GM23248 (cell line): ENCODE data around the gene AKAP3. TPM values are rescaled to one million over a fixed set of nuclear protein-coding genes. Genes with fewer than 3 reads are reported as not detected.

Experiments
- DNase-seq: peaks from one replicate; pipeline ENCODE4 v3.0.0-alpha.2; 2015
- H2AFZ ChIP-seq: fragments of 200-600 bp; sonication (generic); 2 replicates; pipeline ENCODE4 v1.6.1; 2016; ENCODE audit warnings: antibody characterized with exemption
- H3F3A ChIP-seq: fragments of 200-600 bp; sonication (generic); 2 replicates; pipeline ENCODE4 v1.6.1; 2016; ENCODE audit warnings: mild to moderate bottlenecking, antibody characterized with exemption, mixed run types; ENCODE audit not compliant: insufficient read depth
- H3K27ac ChIP-seq: fragments of 200-600 bp; sonication (generic); 2 replicates; pipeline ENCODE4 v1.5.1; 2016; ENCODE audit warnings: mild to moderate bottlenecking
- H3K27me3 ChIP-seq: fragments of 200-600 bp; sonication (generic); replicated peaks from 2 replicates; pipeline ENCODE4 v1.6.1; 2016; ENCODE audit warnings: mild to moderate bottlenecking; ENCODE audit not compliant: insufficient read depth
- H3K36me3 ChIP-seq: fragments of 200-600 bp; sonication (generic); 2 replicates; pipeline ENCODE4 v1.6.1; 2016; ENCODE audit warnings: low read depth, mild to moderate bottlenecking
- H3K4me1 ChIP-seq: fragments of 200-600 bp; sonication (generic); 2 replicates; pipeline ENCODE4 v1.6.1; 2016; ENCODE audit warnings: mild to moderate bottlenecking; ENCODE audit not compliant: insufficient read depth
- H3K4me2 ChIP-seq: fragments of 200-600 bp; sonication (generic); one replicate; pipeline ENCODE4 v1.6.1; 2016; ENCODE audit warnings: mild to moderate bottlenecking; ENCODE audit not compliant: unreplicated experiment
- H3K4me3 ChIP-seq: fragments of 200-600 bp; sonication (generic); 2 replicates; pipeline ENCODE4 v1.5.1; 2016; ENCODE audit warnings: mild to moderate bottlenecking
- H3K79me2 ChIP-seq: fragments of 200-600 bp; sonication (generic); 2 replicates; pipeline ENCODE4 v1.6.1; 2016; ENCODE audit warnings: mild to moderate bottlenecking; ENCODE audit not compliant: insufficient read depth
- H3K9ac ChIP-seq: fragments of 200-600 bp; sonication (generic); 2 replicates; pipeline ENCODE4 v1.6.1; 2016; ENCODE audit warnings: mild to moderate bottlenecking
- H3K9me2 ChIP-seq: fragments of 200-600 bp; sonication (generic); 2 replicates; pipeline ENCODE4 v1.6.1; 2016; ENCODE audit warnings: mixed run types, mild to moderate bottlenecking, moderate library complexity; ENCODE audit not compliant: insufficient read depth
- H3K9me3 ChIP-seq: fragments of 200-600 bp; sonication (generic); one replicate; pipeline ENCODE4 v1.6.1; 2017; ENCODE audit warnings: low read depth
- H4K20me1 ChIP-seq: fragments of 200-600 bp; sonication (generic); 2 replicates; pipeline ENCODE4 v1.6.0; 2016; ENCODE audit not compliant: insufficient read depth
- EZH2 ChIP-seq: fragments of 200-600 bp; sonication (generic); IDR thresholded peaks from 2 replicates; pipeline ENCODE4 v1.6.1; 2018; ENCODE audit warnings: antibody characterized with exemption, mild to moderate bottlenecking; ENCODE audit not compliant: insufficient read depth, poor library complexity, severe bottlenecking
- EZH2phosphoT487 ChIP-seq: fragments of 200-600 bp; sonication (generic); IDR thresholded peaks from 2 replicates; pipeline ENCODE4 v1.6.1; 2018; ENCODE audit warnings: antibody characterized with exemption, moderate library complexity, mild to moderate bottlenecking, low read depth; ENCODE audit not compliant: insufficient read depth
- WGBS, 2 experiments: methylation state at CpG; one replicate each; pipeline ENCODE4 v1.1.6; 2015 to 2017; ENCODE audit warnings: low lambda C conversion rate in 2 of 2, low coverage in 1 of 2; ENCODE audit errors: missing lambda C conversion rate in 2 of 2; 5-methylcytosine and 5-hydroxymethylcytosine counted together
- in situ Hi-C: fragments of 300-500 bp; cut with MboI; formaldehyde crosslinking; loops from 2 replicates; pipeline ENCODE4 v1.15.0; 2020
- polyA plus RNA-seq: library from polyadenylated mRNA; unstranded; fragments of >200 nt; fragmentation: Nextera tagmentation; extraction: Ambion mirVana; gene quantifications from 2 replicates; pipeline ENCODE4 v1.2.1, GENCODE V29; 2016
- total RNA-seq: library from RNA; depleted of rRNA; stranded (reverse); fragments of >200 nt; shearing (Covaris generic); gene quantifications from 2 replicates; pipeline ENCODE4 v1.2.3, GENCODE V29; 2014; rRNA removed

The AKAP3 gene
- total and polyA plus RNA-seq, 2 experiments from 2014 or later: 0.22 to 0.36 TPM

DNA sequence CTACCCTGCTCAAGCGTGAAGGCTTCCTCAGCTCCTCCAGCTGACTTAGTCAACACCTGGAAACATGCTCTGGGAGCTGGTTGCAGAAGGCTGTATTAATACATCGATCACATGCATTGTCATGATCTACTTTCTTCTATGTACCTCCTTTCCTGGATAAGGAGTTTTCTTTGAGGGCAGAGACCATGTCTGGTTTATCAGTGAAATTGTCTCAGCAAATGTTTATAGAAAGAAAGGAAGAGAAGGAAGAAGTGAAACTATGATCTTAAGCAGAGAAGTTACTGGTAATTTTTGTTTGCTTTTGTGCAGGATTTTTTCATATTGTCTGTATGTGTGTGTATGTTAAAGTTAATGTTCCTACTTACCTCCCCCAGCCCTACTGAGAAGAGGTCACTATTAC is 82.4 kb downstream of the AKAP3 start:
- no peaks in the 10 kb centered on the region for H3K9me3 ChIP-seq
- no peaks in the 10 kb centered on the region for H3F3A ChIP-seq
- no peak overlapping the region for H2AFZ ChIP-seq
- in situ Hi-C loops: no loop called here
- H3K79me2 ChIP-seq: no peaks in the 10 kb centered on the region
- TF ChIP-seq EZH2: no peak
- no peak for TF ChIP-seq EZH2phosphoT487
- DNase-seq: no peak
- H4K20me1 ChIP-seq: no peaks in the 10 kb centered on the region
- no peaks in the 10 kb centered on the region for H3K4me1 ChIP-seq
- WGBS, 2 experiments: 84 to 93% methylated on average over 2 of the region's 2 CpGs
- H3K4me2 ChIP-seq: no peak overlapping the region
- H3K4me3 ChIP-seq: no peak overlapping the region
- no peaks in the 10 kb centered on the region for H3K9me2 ChIP-seq
- H3K27ac ChIP-seq: no peak overlapping the region
- no peak overlapping the region for H3K9ac ChIP-seq
- no peaks in the 10 kb centered on the region for H3K27me3 ChIP-seq
- no peaks in the 10 kb centered on the region for H3K36me3 ChIP-seq

Other genes starting within 250 kb of the AKAP3 start
- not detected in 2 replicates for gene FGF6, start 203.2 kb downstream of the AKAP3 start, total RNA-seq
- not detected in 2 replicates for gene FGF6, start 203.2 kb downstream of the AKAP3 start, polyA plus RNA-seq
- 13.1 and 13.2 TPM in 2 replicates for gene RAD51AP1, start 110.2 kb downstream of the AKAP3 start, total RNA-seq
- gene RAD51AP1, start 110.2 kb downstream of the AKAP3 start, polyA plus RNA-seq: 11.6 and 12.4 TPM in 2 replicates
- gene DYRK4, start 86.8 kb downstream of the AKAP3 start, total RNA-seq: 63.3 and 78.3 TPM in 2 replicates
- gene DYRK4, start 86.8 kb downstream of the AKAP3 start, polyA plus RNA-seq: 64.0 and 64.5 TPM in 2 replicates
- 57.8 and 61.2 TPM in 2 replicates for gene NDUFA9, start 63 bp upstream of the AKAP3 start, total RNA-seq
- gene NDUFA9, start 63 bp upstream of the AKAP3 start, polyA plus RNA-seq: 118 and 120 TPM in 2 replicates
- not detected in 2 replicates for gene GALNT8, start 71.3 kb upstream of the AKAP3 start, total RNA-seq
- gene GALNT8, start 71.3 kb upstream of the AKAP3 start, polyA plus RNA-seq: not detected in 2 replicates